OCI-LY7 (cell line): ENCODE data around the gene TANC2. TPM values are rescaled to one million over a fixed set of nuclear protein-coding genes. Genes with fewer than 3 reads are reported as not detected.

Source experiments
- Bru-seq: library from RNA; stranded (reverse); fragments of 400-500 nt; gene quantifications from one replicate; lab custom pipeline; 2021; lab: Mats Ljungman, UMichigan
- BruChase-seq, 2 experiments: library from RNA; stranded (reverse); fragments of 400-500 nt; gene quantifications; one replicate each; lab custom pipeline; 2021; lab: Mats Ljungman, UMichigan
- BruUV-seq: library from RNA; stranded (reverse); fragments of 400-500 nt; replicated peaks from 2 replicates; lab custom pipeline; 2021; lab: Mats Ljungman, UMichigan
- CTCF ChIA-PET: fragments of 300-600 bp; sonication (Branson Sonifier 250); formaldehyde crosslinking; loops from one replicate; lab custom pipeline; 2022; ENCODE audit warnings: antibody characterized with exemption; ENCODE audit not compliant: unreplicated experiment; lab: Charles Lee
- POLR2A ChIA-PET: fragments of 300-600 bp; sonication (Branson Sonifier 250); formaldehyde crosslinking; loops from one replicate; lab custom pipeline; 2022; ENCODE audit warnings: antibody characterized with exemption; lab: Charles Lee
- DNase-seq: peaks from one replicate; pipeline ENCODE4 v3.0.0-alpha.2; 2015; ENCODE audit warnings: low spot score
- H2AFZ ChIP-seq: fragments of 200-600 bp; sonication (generic), shearing (Covaris generic); 2 replicates; pipeline ENCODE4 v1.6.1; 2014; ENCODE audit warnings: mild to moderate bottlenecking, antibody characterized with exemption, low read length, moderate library complexity
- H3K27ac ChIP-seq: fragments of 200-600 bp; sonication (generic); 2 replicates; pipeline ENCODE4 v1.5.1; 2014; ENCODE audit warnings: mixed run types, low read depth, mild to moderate bottlenecking, moderate library complexity, low read length, inconsistent platforms; ENCODE audit not compliant: poor library complexity, severe bottlenecking
- H3K36me3 ChIP-seq: fragments of 200-600 bp; sonication (generic); 2 replicates; pipeline ENCODE4 v1.6.1; 2014; ENCODE audit warnings: mild to moderate bottlenecking, antibody characterized with exemption, low read length, moderate library complexity, mixed read lengths; ENCODE audit not compliant: insufficient read depth
- H3K4me1 ChIP-seq: fragments of 200-600 bp; sonication (generic); 2 replicates; pipeline ENCODE4 v1.5.1; 2014; ENCODE audit warnings: mild to moderate bottlenecking, low read length; ENCODE audit not compliant: insufficient read depth, poor library complexity, severe bottlenecking
- H3K4me2 ChIP-seq: fragments of 200-600 bp; sonication (generic); 2 replicates; pipeline ENCODE4 v1.6.1; 2014; ENCODE audit warnings: mild to moderate bottlenecking, low read length
- H3K4me3 ChIP-seq: fragments of 200-600 bp; sonication (generic); 2 replicates; pipeline ENCODE4 v1.5.1; 2014; ENCODE audit warnings: mild to moderate bottlenecking, low read depth, low read length; ENCODE audit not compliant: poor library complexity, severe bottlenecking
- H3K79me2 ChIP-seq: fragments of 200-600 bp; sonication (generic); 2 replicates; pipeline ENCODE4 v1.6.1; 2016; ENCODE audit warnings: low read depth, mild to moderate bottlenecking, low read length, moderate library complexity, mixed read lengths; ENCODE audit not compliant: insufficient read depth
- H3K9me2 ChIP-seq: fragments of 200-600 bp; sonication (generic); 2 replicates; pipeline ENCODE4 v1.6.1; 2016; ENCODE audit warnings: mild to moderate bottlenecking, low read length, mixed read lengths; ENCODE audit not compliant: insufficient read depth
- H3K9me3 ChIP-seq: fragments of 200-600 bp; sonication (generic); 2 replicates; pipeline ENCODE4 v1.6.1; 2014; ENCODE audit warnings: mild to moderate bottlenecking, mixed run types, low read length, mixed read lengths
- H4K20me1 ChIP-seq: fragments of 200-600 bp; sonication (generic); 2 replicates; pipeline ENCODE4 v1.6.1; 2014; ENCODE audit warnings: mild to moderate bottlenecking, antibody characterized with exemption, low read length, moderate library complexity, mixed read lengths; ENCODE audit not compliant: insufficient read depth
- CTCF ChIP-seq: fragments of 200-600 bp; sonication (generic); conservative IDR thresholded peaks from 2 replicates; pipeline ENCODE4 v1.5.1; 2014; ENCODE audit warnings: mild to moderate bottlenecking, antibody characterized with exemption, low read length, moderate library complexity, mixed read lengths
- EZH2phosphoT487 ChIP-seq: fragments of 200-600 bp; sonication (generic); IDR thresholded peaks from 2 replicates; pipeline ENCODE4 v1.6.1; 2018; ENCODE audit warnings: low read depth, borderline replicate concordance, mild to moderate bottlenecking, mixed run types, antibody characterized with exemption, low read length, moderate library complexity, mixed read lengths
- intact Hi-C: fragments of 100-400 bp; cut with micrococcal nuclease; formaldehyde crosslinking; loops from one replicate; pipeline ENCODE4 v1.10.0; 2022; ENCODE audit not compliant: unreplicated experiment
- long read RNA-seq: library from polyadenylated mRNA; stranded (forward); transcript quantifications from one replicate; pipeline ENCODE4 v2.0.0, GENCODE V29; 2022
- total RNA-seq, 2 experiments: library from RNA; depleted of rRNA in 1 of 2; stranded (reverse); fragments of >200 nt in 1 of 2; shearing (Covaris generic) in 1 of 2; gene quantifications; 2 replicates each; pipeline ENCODE4 v1.2.3, GENCODE V29; 2014 to 2022

TANC2 gene
- total RNA-seq (2014; rRNA removed; shearing (Covaris generic)): 3.5 and 14.5 TPM in 2 replicates
- 9.6 and 11.7 TPM in 2 replicates for total RNA-seq (2022)
- Bru-seq, nascent RNA: percentile 49 among the genes with signal in this experiment
- percentile 37 among the genes with signal in this experiment for BruChase-seq, experiment 1, labeled RNA remaining after a 6-hour chase
- percentile 41 among the genes with signal in this experiment for BruChase-seq, experiment 2, labeled RNA remaining after a 2-hour chase
- long read RNA-seq, partial matches to known transcripts: 1 of 7 reads
- long read RNA-seq, other reads (novel, unspliced or antisense): 6 of 7 reads

- peak; percentile 85 for DNase-seq
- Histone ChIP-seq H3K4me3 (peak within 1 kb of the TSS; percentile 80), H3K4me2 (peak within 1 kb of the TSS; percentile 91), H3K4me1 (peaks cover 23% of the 10 kb centered on the region), H3K9me2 (no peaks in the 10 kb centered on the region), H3K27ac (peak within 1 kb of the TSS; percentile 25), H4K20me1 (peaks cover 11% of the 10 kb centered on the region; the same call in 1 of the 2 replicates), H3K9me3 (no peaks in the 10 kb centered on the region), H3K79me2 (no peaks in the 10 kb centered on the region), H3K36me3 (no peaks in the 10 kb centered on the region), H2AFZ (peak within 1 kb of the TSS; percentile 97)
- TF ChIP-seq CTCF (no peak), EZH2phosphoT487 (no peak)
- CTCF ChIA-PET: no interaction called here
- POLR2A ChIA-PET: no interaction called here
- BruUV-seq: no TSS peak
- intact Hi-C loops: loop anchor here (5.0 kb wide), 2 partner anchors 244 to 544 kb away; partner anchors contain the start of gene METTL2A
These were observed at the start of gene TANC2 for GRCh38 chr17:62965686-62966425. Gene TANC2 (plus strand): TSS chr17:62966235. CDS start chr17:63009560, 43,325 bp downstream.

GRCh38 chr17:62916684-62917571, 49.1 kb upstream of the TANC2 start:
- Histone ChIP-seq H3K4me2 (no peak overlapping the region), H4K20me1 (no peaks in the 10 kb centered on the region), H2AFZ (no peak overlapping the region), H3K36me3 (no peaks in the 10 kb centered on the region), H3K79me2 (no peaks in the 10 kb centered on the region), H3K4me3 (no peak overlapping the region), H3K4me1 (no peaks in the 10 kb centered on the region), H3K9me2 (no peaks in the 10 kb centered on the region), H3K27ac (no peak overlapping the region), H3K9me3 (no peaks in the 10 kb centered on the region)
- TF ChIP-seq CTCF (no peak), EZH2phosphoT487 (no peak)
- ChIA-PET POLR2A (interaction anchor here (0.9 kb wide), 1 partner anchor 324 kb away, joined by 4 read pairs; no protein-coding TSS in a partner anchor), CTCF (no interaction called here)
- intact Hi-C loops: no loop called here
- BruUV-seq: no TSS peak
- DNase-seq: no peak
